NT2/D1 (cell line): ENCODE measurements around the gene RNU1-1.
"Not testable (repeated sequence)": the region's sequence is repeated elsewhere in the genome, so short reads cannot be mapped to it uniquely, and the experiment has no call there.

ENCODE experiments used
- DNase-seq: peaks from one replicate; pipeline ENCODE4 v3.0.0-alpha.2; 2011; ENCODE audit warnings: low read depth, low spot score
- H3K27me3 ChIP-seq: 2 replicates; pipeline ENCODE4 v1.6.0; 2011; ENCODE audit warnings: mild to moderate bottlenecking; ENCODE audit not compliant: insufficient read length, insufficient read depth
- H3K36me3 ChIP-seq: 2 replicates; pipeline ENCODE4 v1.6.1; 2011; ENCODE audit warnings: mild to moderate bottlenecking, low read length, mixed read lengths; ENCODE audit not compliant: insufficient read depth, insufficient read length
- H3K4me1 ChIP-seq: 2 replicates; pipeline ENCODE4 v1.5.1; 2011; ENCODE audit not compliant: insufficient read depth, insufficient read length
- H3K4me3 ChIP-seq: 2 replicates; pipeline ENCODE4 v1.5.1; 2011; ENCODE audit warnings: low read depth; ENCODE audit not compliant: insufficient read length
- H3K9ac ChIP-seq: 2 replicates; pipeline ENCODE4 v1.6.0; 2011; ENCODE audit warnings: low read depth; ENCODE audit not compliant: insufficient read length
- H3K9me3 ChIP-seq: 2 replicates; pipeline ENCODE4 v1.5.1; 2011; ENCODE audit warnings: mild to moderate bottlenecking, low read length; ENCODE audit not compliant: insufficient read depth
- SUZ12 ChIP-seq: IDR thresholded peaks from 2 replicates; pipeline ENCODE4 v1.6.1; 2011; ENCODE audit not compliant: insufficient read length, insufficient read depth; ENCODE audit errors: extremely low read depth
- YY1 ChIP-seq: IDR thresholded peaks from 2 replicates; pipeline ENCODE4 v1.6.1; 2011; ENCODE audit not compliant: insufficient read length, insufficient read depth
- ZNF274 ChIP-seq: IDR thresholded peaks from 2 replicates; pipeline ENCODE4 v1.6.1; 2011; ENCODE audit warnings: mild to moderate bottlenecking, low read depth, low read length

RNU1-1 gene

GRCh38 chr1:16491056-16491675, 22.9 kb downstream of the RNU1-1 start:
- peaks cover 4% of the 10 kb centered on the region for H3K4me1 ChIP-seq
- peaks cover 5% of the 10 kb centered on the region for H3K36me3 ChIP-seq
- no peaks in the 10 kb centered on the region for H3K9me3 ChIP-seq
- H3K27me3 ChIP-seq, result no peaks in the 10 kb centered on the region
- no peak for TF ChIP-seq SUZ12
- H3K9ac ChIP-seq, result peak overlapping the region; percentile 21
- peak; percentile 18 for DNase-seq
- no peak overlapping the region for H3K4me3 ChIP-seq

GRCh38 chr1:16489195-16489880, 24.7 kb downstream of the RNU1-1 start:
- not testable (repeated sequence) for H3K9ac ChIP-seq, DNase-seq, H3K4me3 ChIP-seq, H3K4me1 ChIP-seq, H3K9me3 ChIP-seq, H3K27me3 ChIP-seq
- H3K36me3 ChIP-seq, result peaks cover 12% of the 10 kb centered on the region

- peaks cover 15% of the 10 kb centered on the region for H3K36me3 ChIP-seq
- H3K4me1 ChIP-seq, H3K9me3 ChIP-seq, H3K27me3 ChIP-seq, DNase-seq, H3K9ac ChIP-seq, H3K4me3 ChIP-seq: not testable (repeated sequence)
Observed at GRCh38 chr1:16487011-16487410, 27.1 kb downstream of the RNU1-1 start.

- DNase-seq, H3K9me3 ChIP-seq, H3K27me3 ChIP-seq, H3K9ac ChIP-seq, H3K4me1 ChIP-seq, H3K4me3 ChIP-seq: not testable (repeated sequence)
- H3K36me3 ChIP-seq, result peaks cover 15% of the 10 kb centered on the region
Observed at GRCh38 chr1:16486316-16486715, 27.8 kb downstream of the RNU1-1 start.

GRCh38 chr1:16484931-16485330, 29.2 kb downstream of the RNU1-1 start:
- H3K9ac ChIP-seq, result no peak overlapping the region
- TF ChIP-seq SUZ12, result no peak
- no peak for TF ChIP-seq YY1
- TF ChIP-seq ZNF274, result no peak
- no peak overlapping the region for H3K4me3 ChIP-seq
- peaks cover 20% of the 10 kb centered on the region for H3K36me3 ChIP-seq
- H3K4me1 ChIP-seq, result no peaks in the 10 kb centered on the region
- no peak for DNase-seq
- no peaks in the 10 kb centered on the region for H3K27me3 ChIP-seq
- no peaks in the 10 kb centered on the region for H3K9me3 ChIP-seq

GRCh38 chr1:16484501-16484835, 29.6 kb downstream of the RNU1-1 start:
- DNase-seq, result no peak
- Histone ChIP-seq H3K27me3 (no peaks in the 10 kb centered on the region), H3K9me3 (no peaks in the 10 kb centered on the region), H3K4me3 (no peak overlapping the region), H3K4me1 (no peaks in the 10 kb centered on the region), H3K9ac (no peak overlapping the region), H3K36me3 (peaks cover 17% of the 10 kb centered on the region)
- TF ChIP-seq ZNF274 (no peak), YY1 (no peak), SUZ12 (no peak)

GRCh38 chr1:16483639-16484500, 30.2 kb downstream of the RNU1-1 start:
- DNase-seq, H3K4me1 ChIP-seq, H3K4me3 ChIP-seq, H3K27me3 ChIP-seq, H3K9ac ChIP-seq, H3K9me3 ChIP-seq: not testable (repeated sequence)
- H3K36me3 ChIP-seq, result peaks cover 14% of the 10 kb centered on the region

- H3K36me3 ChIP-seq, result peaks cover 19% of the 10 kb centered on the region
Observed at GRCh38 chr1:16483146-16483545, 30.9 kb downstream of the RNU1-1 start.

More at GRCh38 chr1:16483146-16483545, 30.9 kb downstream of the RNU1-1 start:
- DNase-seq, H3K9ac ChIP-seq, H3K4me1 ChIP-seq, H3K4me3 ChIP-seq, H3K9me3 ChIP-seq, H3K27me3 ChIP-seq: not testable (repeated sequence)
